GM19463 (cell line): Measurements from ENCODE around the gene BDP1.
"Not testable (repeated sequence)": the region's sequence is repeated elsewhere in the genome, so short reads cannot be mapped to it uniquely, and the experiment has no call there.

Experiments
- ATAC-seq: cut with Tn5 transposase; IDR thresholded peaks from one replicate; pipeline ENCODE4 v1.9.1; 2021; ENCODE audit warnings: mild to moderate bottlenecking, moderate library complexity; ENCODE audit not compliant: unreplicated experiment

Gene BDP1

GRCh38 chr5:71455427-71456361, at the start of gene BDP1:
TSS of gene BDP1 (plus strand) at chr5:71455651. CDS start at chr5:71455878, 227 bp downstream.
- peak; percentile 93 for ATAC-seq

GRCh38 chr5:71410088-71410487, 45.4 kb upstream of the BDP1 start:
- not testable (repeated sequence) for ATAC-seq

GRCh38 chr5:71415626-71416025, 39.8 kb upstream of the BDP1 start:
- not testable (repeated sequence) for ATAC-seq

GRCh38 chr5:71418026-71418425, 37.4 kb upstream of the BDP1 start:
- ATAC-seq: not testable (repeated sequence)

GRCh38 chr5:71421278-71421677, 34.2 kb upstream of the BDP1 start:
- not testable (repeated sequence) for ATAC-seq

- ATAC-seq: not testable (repeated sequence)
These were observed 31.6 kb upstream of the BDP1 start for GRCh38 chr5:71423896-71424295.

GRCh38 chr5:71426686-71427474, 28.6 kb upstream of the BDP1 start:
- not testable (repeated sequence) for ATAC-seq

GRCh38 chr5:71432410-71432809, 23.0 kb upstream of the BDP1 start:
- ATAC-seq: not testable (repeated sequence)

- ATAC-seq: not testable (repeated sequence)
These were observed 20.6 kb upstream of the BDP1 start for GRCh38 chr5:71434825-71435224.

- not testable (repeated sequence) for ATAC-seq
These were observed 13.9 kb upstream of the BDP1 start for GRCh38 chr5:71441564-71441963.

- not testable (repeated sequence) for ATAC-seq
These were observed 11.6 kb upstream of the BDP1 start for GRCh38 chr5:71443891-71444290.

- not testable (repeated sequence) for ATAC-seq
These were observed 10.4 kb upstream of the BDP1 start for GRCh38 chr5:71445015-71445414.

GRCh38 chr5:71445523-71446152, 9.8 kb upstream of the BDP1 start:
- ATAC-seq: not testable (repeated sequence)

- not testable (repeated sequence) for ATAC-seq
These were observed 8.8 kb upstream of the BDP1 start for GRCh38 chr5:71446540-71447216.

GRCh38 chr5:71447218-71447808, 8.1 kb upstream of the BDP1 start:
- ATAC-seq: peak; percentile 95

GRCh38 chr5:71452876-71453275, 2.6 kb upstream of the BDP1 start:
- no peak for ATAC-seq

- no peak for ATAC-seq
These were observed 538 bp upstream of the BDP1 start for GRCh38 chr5:71454913-71455312.

- ATAC-seq: no peak
These were observed 902 bp downstream of the BDP1 start for GRCh38 chr5:71456362-71456743.

GRCh38 chr5:71457106-71457505, 1.7 kb downstream of the BDP1 start:
- ATAC-seq: no peak

- ATAC-seq: no peak
These were observed 5.2 kb downstream of the BDP1 start for GRCh38 chr5:71460693-71461092.
